Measurements from ENCODE around the gene MAML3.

The MAML3 gene

GRCh38 chr4:139969635-139970266 is 184.2 kb downstream of the MAML3 start:
- H3K36me3 ChIP-seq (ENCODE audit: control insufficient read depth, low read length) = no peaks in the 10 kb centered on the region
- peaks cover 75% of the 10 kb centered on the region for H3K4me1 ChIP-seq (ENCODE audit: control insufficient read depth, low read length)
- H3F3A ChIP-seq (ENCODE audit: control insufficient read depth, insufficient read depth) = no peaks in the 10 kb centered on the region
- H3K27ac ChIP-seq (ENCODE audit: low read depth, low read length) = no peak overlapping the region
- H3K9me2 ChIP-seq (replicated peaks; ENCODE audit: control insufficient read depth, low read length) = no peaks in the 10 kb centered on the region
- H3K79me2 ChIP-seq (ENCODE audit: control insufficient read depth, low read length) = no peaks in the 10 kb centered on the region
- TF ChIP-seq EZH2phosphoT487 (IDR thresholded peaks at IDR 0.05; ENCODE audit: borderline replicate concordance, low read length) = no peak
- no peak for TF ChIP-seq CTCF (IDR thresholded peaks at IDR 0.05; ENCODE audit: low read depth, low read length, poor library complexity, severe bottlenecking)
- H4K20me1 ChIP-seq (ENCODE audit: control insufficient read depth, insufficient read depth, low read depth, low read length) = no peaks in the 10 kb centered on the region
- no peaks in the 10 kb centered on the region for H3K9me3 ChIP-seq (ENCODE audit: control insufficient read depth, insufficient read depth, low read length)
- no peak overlapping the region for H3K4me3 ChIP-seq (ENCODE audit: low read length)
- no peaks in the 10 kb centered on the region for H3K27me3 ChIP-seq (ENCODE audit: control insufficient read depth, low read length)
- no peak overlapping the region for H3K4me2 ChIP-seq (ENCODE audit: low read length)

DNA sequence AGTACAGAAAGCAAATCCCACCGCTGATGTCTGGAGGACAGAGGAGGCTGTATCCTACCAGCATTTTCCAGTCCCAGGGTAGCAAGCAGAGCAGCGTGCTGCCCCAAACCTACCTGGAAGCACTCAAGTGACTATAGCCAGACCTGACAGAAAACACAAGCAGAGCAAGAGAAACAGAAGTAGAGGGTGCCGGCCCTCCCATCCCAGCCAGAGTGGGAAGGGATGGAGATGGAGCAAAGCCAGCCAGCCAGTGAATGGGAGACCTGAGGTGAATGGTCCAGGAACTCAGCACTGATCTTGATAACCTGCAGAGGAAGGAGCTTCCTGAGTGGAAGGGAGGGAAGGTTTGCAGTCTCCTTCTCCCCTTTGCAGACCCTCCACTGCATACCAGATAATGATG is 185.2 kb downstream of the MAML3 start:
- Histone ChIP-seq H3K79me2 (ENCODE audit: control insufficient read depth, low read length) (0 out of 2 replicates have a peak, but pooled peaks cover 2% of the 10 kb centered on the region), H3K27me3 (ENCODE audit: control insufficient read depth, low read length) (no peaks in the 10 kb centered on the region), H4K20me1 (ENCODE audit: control insufficient read depth, insufficient read depth, low read depth, low read length) (no peaks in the 10 kb centered on the region), H3F3A (ENCODE audit: control insufficient read depth, insufficient read depth) (no peaks in the 10 kb centered on the region), H3K9me3 (ENCODE audit: control insufficient read depth, insufficient read depth, low read length) (no peaks in the 10 kb centered on the region), H3K4me2 (ENCODE audit: low read length) (0 out of 2 replicates have a peak overlapping the region, but pooled peaks have one; percentile 2), H3K9me2 (replicated peaks; ENCODE audit: control insufficient read depth, low read length) (no peaks in the 10 kb centered on the region), H3K27ac (ENCODE audit: low read depth, low read length) (no peak overlapping the region), H3K4me1 (ENCODE audit: control insufficient read depth, low read length) (peaks cover 76% of the 10 kb centered on the region), H3K36me3 (ENCODE audit: control insufficient read depth, low read length) (no peaks in the 10 kb centered on the region), H3K4me3 (ENCODE audit: low read length) (no peak overlapping the region)
- TF ChIP-seq CTCF (IDR thresholded peaks at IDR 0.05; ENCODE audit: low read depth, low read length, poor library complexity, severe bottlenecking) (no peak), EZH2phosphoT487 (IDR thresholded peaks at IDR 0.05; ENCODE audit: borderline replicate concordance, low read length) (no peak)

- no peak for TF ChIP-seq CTCF (IDR thresholded peaks at IDR 0.05; ENCODE audit: low read depth, low read length, poor library complexity, severe bottlenecking)
- no peak for TF ChIP-seq EZH2phosphoT487 (IDR thresholded peaks at IDR 0.05; ENCODE audit: borderline replicate concordance, low read length)
- no peaks in the 10 kb centered on the region for H3K36me3 ChIP-seq (ENCODE audit: control insufficient read depth, low read length)
- H3K4me3 ChIP-seq (ENCODE audit: low read length) = peak overlapping the region; percentile 3; the same call in 1 of the 2 replicates
- H4K20me1 ChIP-seq (ENCODE audit: control insufficient read depth, insufficient read depth, low read depth, low read length) = no peaks in the 10 kb centered on the region
- peak overlapping the region; percentile 40; the same call in 1 of the 2 replicates for H3K4me2 ChIP-seq (ENCODE audit: low read length)
- H3K9me3 ChIP-seq (ENCODE audit: control insufficient read depth, insufficient read depth, low read length) = no peaks in the 10 kb centered on the region
- H3K9me2 ChIP-seq (replicated peaks; ENCODE audit: control insufficient read depth, low read length) = no peaks in the 10 kb centered on the region
- no peaks in the 10 kb centered on the region for H3F3A ChIP-seq (ENCODE audit: control insufficient read depth, insufficient read depth)
- peaks cover 58% of the 10 kb centered on the region for H3K4me1 ChIP-seq (ENCODE audit: control insufficient read depth, low read length)
- no peak overlapping the region for H3K27ac ChIP-seq (ENCODE audit: low read depth, low read length)
- H3K79me2 ChIP-seq (ENCODE audit: control insufficient read depth, low read length) = 0 out of 2 replicates have a peak, but pooled peaks cover 7% of the 10 kb centered on the region
- H3K27me3 ChIP-seq (ENCODE audit: control insufficient read depth, low read length) = no peaks in the 10 kb centered on the region
These were observed 187.6 kb downstream of the MAML3 start for GRCh38 chr4:139966383-139966782.

Data from DOHH2 (cell line).